ENCODE measurements around the gene RFX4. TPM values are rescaled to one million over a fixed set of nuclear protein-coding genes. Genes with fewer than 3 reads are reported as not detected.

The RFX4 gene
- total and polyA plus RNA-seq, 2 of the 13 experiments (the other 11 are each of a cell fraction or from before 2014, with no cell fraction given), result not detected

GRCh38 chr12:106774005-106774807, 191.4 kb downstream of the RFX4 start, which contains the start of gene RIC8B (continued):
- TF ChIP-seq ZFP36 (IDR thresholded peaks at IDR 0.05; ENCODE audit: borderline replicate concordance, low read depth, low read length, partially characterized antibody), result no peak
- TF ChIP-seq PTBP1 (IDR thresholded peaks at IDR 0.05; ENCODE audit: low read depth, low read length, poor library complexity, severe bottlenecking), result no peak
- no peak for TF ChIP-seq MZF1 (CRISPR knock-in tag; IDR thresholded peaks at IDR 0.05; ENCODE audit: borderline replicate concordance)
- no peak for TF ChIP-seq HNRNPL (IDR thresholded peaks at IDR 0.05; ENCODE audit: low read depth, low read length)
- TF ChIP-seq DDIT3 (CRISPR knock-in tag; IDR thresholded peaks at IDR 0.05), result no peak
- 0 out of 2 replicates have a peak, but pooled peaks have one; percentile 41 for TF ChIP-seq EHMT2 (IDR thresholded peaks at IDR 0.05; ENCODE audit: borderline replicate concordance, low read depth, low read length)
- TF ChIP-seq CREM (IDR thresholded peaks at IDR 0.05), result peak; percentile 99
- peak; percentile 71 for TF ChIP-seq CREM (CRISPR knock-in tag; IDR thresholded peaks at IDR 0.05)
- TF ChIP-seq CHD2 (IDR thresholded peaks at IDR 0.05; ENCODE audit: low read depth, low read length), result peak; percentile 96
- no peak for TF ChIP-seq RNF219 (CRISPR knock-in tag; IDR thresholded peaks at IDR 0.05)
- no peak for TF ChIP-seq ZNF232 (CRISPR knock-in tag; IDR thresholded peaks at IDR 0.05; ENCODE audit: borderline replicate concordance)
- TF ChIP-seq EZH2 (conservative IDR thresholded peaks at IDR 0.05; ENCODE audit: low read depth, low read length), result no peak
- TF ChIP-seq KDM1A (CRISPR knock-in tag; IDR thresholded peaks at IDR 0.05), result no peak
- no peak for TF ChIP-seq ZSCAN20 (CRISPR knock-in tag; IDR thresholded peaks at IDR 0.05; ENCODE audit: borderline replicate concordance)
- no peak for TF ChIP-seq SNAPC5 (CRISPR knock-in tag; IDR thresholded peaks at IDR 0.05; ENCODE audit: borderline replicate concordance)
- TF ChIP-seq KLF13 (CRISPR knock-in tag; IDR thresholded peaks at IDR 0.05), result 0 out of 2 replicates have a peak, but pooled peaks have one; percentile 32
- TF ChIP-seq TERF1 (CRISPR knock-in tag; IDR thresholded peaks at IDR 0.05), result no peak
- peak; percentile 95 for TF ChIP-seq ELF1 (CRISPR knock-in tag; IDR thresholded peaks at IDR 0.05)
- TF ChIP-seq ZNF558 (CRISPR knock-in tag; IDR thresholded peaks at IDR 0.05; ENCODE audit: borderline replicate concordance), result 0 out of 2 replicates have a peak, but pooled peaks have one; percentile 78
- TF ChIP-seq EEA1 (CRISPR knock-in tag; IDR thresholded peaks at IDR 0.05; ENCODE audit: borderline replicate concordance), result no peak
- peak; percentile 19; the same call in 1 of the 2 replicates for TF ChIP-seq JUNB (CRISPR knock-in tag; IDR thresholded peaks at IDR 0.05; ENCODE audit: borderline replicate concordance)
- TF ChIP-seq, protein P1, sequence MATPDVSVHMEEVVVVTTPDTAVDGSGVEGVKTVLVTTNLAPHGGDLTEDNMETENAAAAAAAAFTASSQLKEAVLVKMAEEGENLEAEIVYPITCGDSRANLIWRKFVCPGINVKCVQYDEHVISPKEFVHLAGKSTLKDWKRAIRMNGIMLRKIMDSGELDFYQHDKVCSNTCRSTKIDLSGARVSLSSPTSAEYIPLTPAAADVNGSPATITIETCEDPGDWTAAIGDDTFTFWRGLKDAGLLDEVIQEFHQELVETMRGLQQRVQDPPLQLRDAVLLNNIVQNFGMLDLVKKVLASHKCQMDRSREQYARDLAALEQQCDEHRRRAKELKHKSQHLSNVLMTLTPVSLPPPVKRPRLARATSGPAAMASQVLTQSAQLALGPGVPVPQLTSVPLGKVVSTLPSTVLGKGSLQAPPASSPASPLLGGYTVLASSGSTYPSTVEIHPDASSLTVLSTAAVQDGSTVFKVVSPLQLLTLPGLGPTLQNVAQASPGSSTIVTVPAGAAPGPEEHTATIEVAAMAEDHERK (CRISPR knock-in tag; IDR thresholded peaks at IDR 0.05; ENCODE audit: low read depth), result peak; percentile 20
- peak; percentile 47; the same call in 1 of the 2 replicates for TF ChIP-seq ZNF274 (CRISPR knock-in tag; IDR thresholded peaks at IDR 0.05)
- TF ChIP-seq ZBTB1 (CRISPR knock-in tag; IDR thresholded peaks at IDR 0.05; ENCODE audit: borderline replicate concordance), result no peak
- no peak for TF ChIP-seq SP140L (CRISPR knock-in tag; IDR thresholded peaks at IDR 0.05; ENCODE audit: borderline replicate concordance)
